ENCODE measurements around the gene ACAD8. TPM values are rescaled to one million over a fixed set of nuclear protein-coding genes. Genes with fewer than 3 reads are reported as not detected.

ACAD8 gene
- total and polyA plus RNA-seq, 7 donors = 19.0 to 31.2 (median 28.0) TPM

GRCh38 chr11:134244593-134244992 is 8.8 kb upstream of the ACAD8 start:
- WGBS, 2 donors = 62 to 73% methylated on average over 7 of the region's 7 CpGs
- DNase-seq = no peak
- H3K36me3 ChIP-seq = peaks cover 9 to 98% (median 66%) of the 10 kb centered on the region in 4 donors
- no peaks in the 10 kb centered on the region for H3K27me3 ChIP-seq
- H3K4me3 ChIP-seq = no peak overlapping the region
- H3K9me3 ChIP-seq = no peaks in the 10 kb centered on the region
- no peaks in the 10 kb centered on the region for H3K4me1 ChIP-seq
- no peak overlapping the region for H3K27ac ChIP-seq
- TF ChIP-seq EP300 (IDR thresholded peaks at IDR 0.05) = no peak
- peak in 3 of 4 experiments; percentile 13 to 40 (median 28) for TF ChIP-seq CTCF (IDR thresholded peaks at IDR 0.05)
- intact Hi-C loops (cut with DNase I) = no loop called here

- no peak overlapping the region for H3K4me3 ChIP-seq
- no peaks in the 10 kb centered on the region for H3K4me1 ChIP-seq
- no peaks in the 10 kb centered on the region for H3K9me3 ChIP-seq
- no peak for DNase-seq
- 95% methylated on average over 14 of the region's 14 CpGs for WGBS, 2 donors
- no peak overlapping the region for H3K27ac ChIP-seq
- intact Hi-C loops (cut with DNase I) = no loop called here
- no peaks in the 10 kb centered on the region for H3K27me3 ChIP-seq
- TF ChIP-seq EP300 (IDR thresholded peaks at IDR 0.05) (no peak), POLR2AphosphoS5 (IDR thresholded peaks at IDR 0.05) (no peak), CTCF (IDR thresholded peaks at IDR 0.05) (no peak), POLR2A (IDR thresholded peaks at IDR 0.05) (no peak)
- peaks cover 16 to 98% (median 70%) of the 10 kb centered on the region in 4 donors for H3K36me3 ChIP-seq
These were observed 7.9 kb upstream of the ACAD8 start for GRCh38 chr11:134245434-134245833.

- Histone ChIP-seq H3K27ac (no peak overlapping the region), H3K4me3 (no peak overlapping the region), H3K27me3 (no peaks in the 10 kb centered on the region), H3K36me3 (peaks cover 23 to 100% (median 75%) of the 10 kb centered on the region in 4 donors), H3K9me3 (no peaks in the 10 kb centered on the region), H3K4me1 (no peaks in the 10 kb centered on the region)
- no peak for TF ChIP-seq CTCF (IDR thresholded peaks at IDR 0.05)
- TF ChIP-seq POLR2AphosphoS5 (IDR thresholded peaks at IDR 0.05) = no peak
- TF ChIP-seq POLR2A (IDR thresholded peaks at IDR 0.05) = no peak
- no peak for TF ChIP-seq EP300 (IDR thresholded peaks at IDR 0.05)
- intact Hi-C loops (cut with DNase I) = no loop called here
- WGBS, 2 donors = 92 to 94% methylated on average over 11 of the region's 11 CpGs
- no peak for DNase-seq
These were observed 7.3 kb upstream of the ACAD8 start for GRCh38 chr11:134246100-134246499.

- Histone ChIP-seq H3K4me1 (peaks cover 0 to 4% (median 2%) of the 10 kb centered on the region in 4 donors), H3K9me3 (no peaks in the 10 kb centered on the region), H3K4me3 (no peak overlapping the region), H3K27me3 (no peaks in the 10 kb centered on the region), H3K27ac (no peak overlapping the region), H3K36me3 (peaks cover 23 to 97% (median 75%) of the 10 kb centered on the region in 4 donors)
- DNase-seq = no peak
- 87 to 89% methylated on average over 4 of the region's 4 CpGs for WGBS, 2 donors
- no peak for TF ChIP-seq CTCF (IDR thresholded peaks at IDR 0.05)
- no peak for TF ChIP-seq EP300 (IDR thresholded peaks at IDR 0.05)
- no peak for TF ChIP-seq POLR2A (IDR thresholded peaks at IDR 0.05)
- TF ChIP-seq POLR2AphosphoS5 (IDR thresholded peaks at IDR 0.05) = no peak
- intact Hi-C loops (cut with DNase I) = no loop called here
These were observed 6.7 kb upstream of the ACAD8 start for GRCh38 chr11:134246678-134247077.

GRCh38 chr11:134248910-134249480 is 4.4 kb upstream of the ACAD8 start:
- no peaks in the 10 kb centered on the region for H3K27me3 ChIP-seq
- H3K36me3 ChIP-seq = peaks cover 23 to 74% (median 58%) of the 10 kb centered on the region in 4 donors
- no peak for TF ChIP-seq CTCF (IDR thresholded peaks at IDR 0.05)
- no peak for TF ChIP-seq POLR2AphosphoS5 (IDR thresholded peaks at IDR 0.05)
- no peak for TF ChIP-seq POLR2A (IDR thresholded peaks at IDR 0.05)
- TF ChIP-seq EP300 (IDR thresholded peaks at IDR 0.05) = no peak
- H3K9me3 ChIP-seq = no peaks in the 10 kb centered on the region
- H3K27ac ChIP-seq = no peak overlapping the region
- 74 to 76% methylated on average over 7 of the region's 7 CpGs for WGBS, 2 donors
- intact Hi-C loops (cut with DNase I) = no loop called here
- no peak overlapping the region for H3K4me3 ChIP-seq
- H3K4me1 ChIP-seq = peaks cover 0 to 17% (median 11%) of the 10 kb centered on the region in 4 donors
- no peak for DNase-seq
